HepG2 (cell line): Measurements from ENCODE around the gene VDAC2. TPM values are rescaled to one million over a fixed set of nuclear protein-coding genes. Genes with fewer than 3 reads are reported as not detected.

Experiments
- GPBP1L1 ChIP-seq: sonication (generic); formaldehyde crosslinking; IDR thresholded peaks from 2 replicates; pipeline ENCODE4 v1.5.0; 2020; ENCODE audit warnings: mild to moderate bottlenecking, missing genetic modification reagents
- KIAA2018 ChIP-seq: sonication (generic); formaldehyde crosslinking; IDR thresholded peaks from 2 replicates; pipeline ENCODE4 v1.5.0; 2020; ENCODE audit warnings: mild to moderate bottlenecking, missing genetic modification reagents, borderline replicate concordance
- LCORL ChIP-seq, 2 experiments: fragments of 450-650 bp in 1 of 2; sonication (generic) in 1 of 2; formaldehyde crosslinking in 1 of 2; IDR thresholded peaks; 2 replicates each; pipeline versions ENCODE4 v1.5.0 to v1.6.1; 2017 to 2020; ENCODE audit warnings: antibody characterized with exemption in 1 of 2, missing genetic modification reagents in 1 of 2
- NR2F1 ChIP-seq, 2 experiments: fragments of 450-650 bp in 1 of 2; formaldehyde crosslinking in 1 of 2; IDR thresholded peaks; 2 replicates each; pipeline versions ENCODE4 v1.5.0 to v1.6.1; 2016 to 2020; ENCODE audit warnings: mild to moderate bottlenecking in 1 of 2, missing compliant biosample characterization in 1 of 2, missing genetic modification reagents in 1 of 2, moderate library complexity in 1 of 2
- TBX3 ChIP-seq: fragments of 450-650 bp; IDR thresholded peaks from 2 replicates; pipeline ENCODE4 v1.6.1; 2017; ENCODE audit warnings: antibody characterized with exemption, mild to moderate bottlenecking, inconsistent platforms, borderline replicate concordance
- ZBTB10 ChIP-seq: sonication (generic); formaldehyde crosslinking; IDR thresholded peaks from 2 replicates; pipeline ENCODE4 v1.4.0; 2020; ENCODE audit warnings: missing genetic modification reagents, borderline replicate concordance
- ZNF101 ChIP-seq: sonication (generic); formaldehyde crosslinking; IDR thresholded peaks from 2 replicates; pipeline ENCODE4 v1.4.0; 2020; ENCODE audit warnings: mild to moderate bottlenecking, low read depth, missing genetic modification reagents, borderline replicate concordance
- ZNF282 ChIP-seq: fragments of 450-650 bp; IDR thresholded peaks from 2 replicates; pipeline ENCODE4 v1.6.1; 2018; ENCODE audit not compliant: partially characterized antibody
- ZNF382 ChIP-seq: sonication (generic); formaldehyde crosslinking; IDR thresholded peaks from 2 replicates; pipeline ENCODE4 v1.5.0; 2020; ENCODE audit warnings: missing genetic modification reagents, mild to moderate bottlenecking, borderline replicate concordance
- ZNF687 ChIP-seq: sonication (generic); formaldehyde crosslinking; IDR thresholded peaks from 2 replicates; pipeline ENCODE4 v1.5.1; 2020; ENCODE audit warnings: mild to moderate bottlenecking, missing genetic modification reagents, moderate library complexity
- polyA plus RNA-seq, 8 experiments: library from polyadenylated mRNA; depleted of rRNA in 3 of 8; stranded (reverse) in 7 of 8; unstranded in 1 of 8; fragments of >200 nt; fragmentation: Illumina TruSeq in 4 of 8; extraction: Trizol in 4 of 8; gene quantifications; 2 replicates each; pipeline versions ENCODE4 v1.2.1 to v1.2.3, GENCODE V29; 2011 to 2016; ENCODE audit warnings: low read depth in 4 of 8, missing spikeins in 1 of 8, mixed read lengths in 1 of 8; ENCODE audit not compliant: insufficient read depth in 1 of 8
- total RNA-seq, 5 experiments: library from RNA; depleted of rRNA; stranded (reverse); fragments of >200 nt; fragmentation: Illumina TruSeq; extraction: Trizol; gene quantifications; 2 replicates each; pipeline ENCODE4 v1.2.3, GENCODE V29; 2016; ENCODE audit warnings: low read depth in 1 of 5

The VDAC2 gene
- total and polyA plus RNA-seq, 2 of the 13 experiments (the other 11 are each of a cell fraction or from before 2014, with no cell fraction given): 67.9 to 222 TPM

- peak; percentile 72; the same call in 1 of the 2 replicates for TF ChIP-seq KIAA2018 (CRISPR knock-in tag)
- TF ChIP-seq LCORL (IDR thresholded peaks at IDR 0.05): peak; percentile 54; the same call in 1 of the 2 replicates
- TF ChIP-seq LCORL (CRISPR knock-in tag; IDR thresholded peaks at IDR 0.05): no peak; the same call in 1 of the 2 replicates
- TF ChIP-seq ZNF687: peak; percentile 87
- TF ChIP-seq NR2F1 (CRISPR knock-in tag; IDR thresholded peaks at IDR 0.05): peak in 1 of 2 experiments; percentile 15; a peak in 2 of 4 replicates
- TF ChIP-seq TBX3: peak; percentile 21; the same call in 1 of the 2 replicates
- TF ChIP-seq GPBP1L1: no peak
- no peak for TF ChIP-seq ZNF282
- no peak; the same call in 1 of the 2 replicates for TF ChIP-seq ZNF101
- peak; percentile 17; the same call in 1 of the 2 replicates for TF ChIP-seq ZBTB10 (CRISPR knock-in tag)
- no peak for TF ChIP-seq ZNF382
Measured at GRCh38 chr10:75210282-75211006, at the start of gene VDAC2 (continued).
